Measurements from ENCODE around the gene LLGL1.

LLGL1 gene

GRCh38 chr17:18230288-18231141, 5.1 kb downstream of the LLGL1 start:
- no peak for DNase-seq

DNA sequence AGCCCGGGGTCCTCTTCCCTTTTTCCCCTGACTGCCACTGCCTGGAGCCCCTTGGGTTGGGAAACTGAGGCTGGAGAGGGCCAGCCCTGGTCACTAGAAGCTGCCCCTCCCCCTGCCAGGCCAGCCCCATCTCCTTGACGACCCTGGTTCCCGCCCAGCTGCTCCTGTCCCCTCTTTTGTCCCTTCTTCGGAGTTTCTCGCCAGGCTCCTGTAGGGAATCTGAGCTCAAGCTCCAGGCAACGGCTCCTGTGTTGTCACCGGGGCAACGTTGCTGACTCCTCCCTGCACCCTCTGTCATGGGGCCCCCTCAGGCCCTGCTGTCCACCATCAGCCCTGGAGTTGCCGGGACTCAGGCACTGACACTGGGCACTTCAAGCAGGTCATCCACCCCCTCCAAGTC, 5.7 kb downstream of the LLGL1 start:
- DNase-seq: no peak

- no peak for DNase-seq
Measured at GRCh38 chr17:18233803-18234518, 8.5 kb downstream of the LLGL1 start.

- no peak for DNase-seq
Measured at GRCh38 chr17:18234853-18235380, 9.5 kb downstream of the LLGL1 start.

DNA sequence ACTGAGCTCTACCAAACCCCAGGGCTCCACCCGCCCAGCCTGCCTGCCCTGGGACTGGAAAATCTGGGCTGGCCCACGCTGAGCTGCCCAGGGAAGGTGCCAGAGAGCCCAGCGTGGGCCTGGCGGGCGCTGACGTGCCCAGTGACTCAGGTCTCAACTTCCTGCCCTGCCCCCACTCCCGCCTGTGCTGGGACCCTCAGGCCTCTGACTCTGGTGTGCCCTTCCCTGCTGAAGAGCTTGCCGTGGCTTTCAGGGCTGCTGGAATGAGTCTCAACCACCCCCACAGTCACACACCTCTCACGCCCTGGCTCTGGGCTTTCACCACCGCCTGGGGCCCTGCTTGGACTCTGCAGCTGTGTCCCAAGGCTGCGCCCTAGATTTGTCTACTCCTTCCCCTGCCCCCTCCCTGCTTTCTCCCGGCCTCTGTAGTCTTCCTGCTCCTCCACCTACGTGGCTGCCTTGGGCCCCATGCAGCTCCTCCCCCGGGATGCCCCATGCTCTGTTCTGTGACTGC, 10.4 kb downstream of the LLGL1 start:
- DNase-seq: no peak

GRCh38 chr17:18236494-18236893, 11.1 kb downstream of the LLGL1 start:
- no peak for DNase-seq

GRCh38 chr17:18237461-18237860, 12.0 kb downstream of the LLGL1 start:
- no peak for DNase-seq

- DNase-seq: no peak
Measured at GRCh38 chr17:18238299-18238698, 12.9 kb downstream of the LLGL1 start.

DNA sequence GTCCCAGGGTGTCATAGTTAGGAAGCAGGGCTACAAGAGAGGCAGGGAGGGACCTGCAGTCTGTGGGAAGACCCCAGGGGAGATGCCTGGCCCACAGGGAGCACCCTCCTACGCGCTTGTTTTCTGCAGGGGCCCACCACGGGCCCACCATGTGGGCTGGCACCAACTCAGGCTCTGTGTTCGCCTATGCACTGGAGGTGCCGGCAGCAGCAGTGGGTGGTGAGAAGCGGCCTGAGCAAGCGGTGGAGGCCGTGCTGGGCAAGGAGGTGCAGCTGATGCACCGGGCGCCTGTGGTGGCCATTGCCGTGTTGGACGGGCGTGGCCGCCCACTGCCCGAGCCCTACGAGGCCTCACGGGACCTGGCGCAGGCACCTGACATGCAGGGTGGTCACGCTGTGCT, 15.0 kb downstream of the LLGL1 start:
- DNase-seq: no peak

DNA sequence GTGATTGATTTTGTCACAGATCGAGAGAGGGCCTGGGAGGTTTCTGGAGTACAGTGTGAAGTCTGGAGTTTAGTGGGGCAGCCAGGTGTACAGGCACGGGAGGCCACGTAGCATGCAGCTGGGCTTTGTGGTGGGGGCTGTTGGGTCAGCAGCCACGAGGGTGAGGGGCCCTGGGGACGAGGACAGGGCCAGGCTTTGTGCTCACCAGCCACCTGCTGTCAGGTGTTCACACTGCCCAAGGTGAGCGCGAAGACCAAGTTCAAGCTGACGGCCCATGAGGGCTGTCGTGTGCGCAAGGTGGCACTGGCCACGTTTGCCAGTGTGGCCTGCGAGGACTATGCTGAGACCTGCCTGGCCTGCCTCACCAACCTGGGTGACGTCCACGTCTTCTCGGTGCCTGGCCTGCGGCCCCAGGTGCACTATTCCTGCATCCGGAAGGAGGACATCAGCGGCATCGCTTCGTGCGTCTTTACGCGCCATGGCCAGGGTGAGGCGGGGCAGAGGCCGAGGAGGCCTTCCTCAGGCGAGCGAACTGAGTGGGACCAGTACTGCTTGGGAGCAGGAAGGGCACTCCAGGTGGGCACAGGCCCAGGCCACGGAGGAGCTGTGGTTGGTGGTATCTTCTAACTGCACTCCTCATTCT, 15.9 kb downstream of the LLGL1 start:
- DNase-seq: no peak

- no peak for DNase-seq
Measured at GRCh38 chr17:18245038-18245776, 19.8 kb downstream of the LLGL1 start.

DNA sequence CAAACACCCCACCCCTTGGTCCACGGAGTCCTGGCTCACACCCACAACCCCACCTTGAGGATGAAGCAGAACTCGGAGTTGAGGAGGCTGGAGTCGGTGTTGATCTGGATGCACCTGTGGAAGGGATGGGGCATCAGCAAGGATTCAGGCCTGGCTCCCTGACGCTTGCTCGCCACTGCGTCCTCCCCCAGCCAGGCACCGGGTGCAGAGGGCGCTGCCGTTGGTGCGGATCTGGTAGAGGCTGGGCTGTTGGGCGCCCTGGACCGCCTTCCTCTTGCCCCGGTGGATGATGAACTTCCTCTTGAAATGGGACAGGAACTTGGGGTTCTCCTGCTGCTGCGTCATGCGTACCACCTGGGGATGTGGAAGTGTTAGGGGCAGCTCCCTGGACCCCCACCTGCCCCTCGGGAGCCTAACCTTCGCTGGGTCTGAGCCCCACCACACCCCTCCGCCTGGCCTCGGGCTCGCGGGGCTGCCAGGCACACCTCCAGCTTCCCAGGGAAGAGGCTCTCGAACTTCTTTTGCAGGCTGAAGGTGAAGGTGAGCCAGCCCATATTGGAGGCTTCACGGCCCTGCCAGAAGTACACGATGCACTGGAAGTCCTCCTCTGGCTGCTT, 20.8 kb downstream of the LLGL1 start:
- no peak for DNase-seq

DNA sequence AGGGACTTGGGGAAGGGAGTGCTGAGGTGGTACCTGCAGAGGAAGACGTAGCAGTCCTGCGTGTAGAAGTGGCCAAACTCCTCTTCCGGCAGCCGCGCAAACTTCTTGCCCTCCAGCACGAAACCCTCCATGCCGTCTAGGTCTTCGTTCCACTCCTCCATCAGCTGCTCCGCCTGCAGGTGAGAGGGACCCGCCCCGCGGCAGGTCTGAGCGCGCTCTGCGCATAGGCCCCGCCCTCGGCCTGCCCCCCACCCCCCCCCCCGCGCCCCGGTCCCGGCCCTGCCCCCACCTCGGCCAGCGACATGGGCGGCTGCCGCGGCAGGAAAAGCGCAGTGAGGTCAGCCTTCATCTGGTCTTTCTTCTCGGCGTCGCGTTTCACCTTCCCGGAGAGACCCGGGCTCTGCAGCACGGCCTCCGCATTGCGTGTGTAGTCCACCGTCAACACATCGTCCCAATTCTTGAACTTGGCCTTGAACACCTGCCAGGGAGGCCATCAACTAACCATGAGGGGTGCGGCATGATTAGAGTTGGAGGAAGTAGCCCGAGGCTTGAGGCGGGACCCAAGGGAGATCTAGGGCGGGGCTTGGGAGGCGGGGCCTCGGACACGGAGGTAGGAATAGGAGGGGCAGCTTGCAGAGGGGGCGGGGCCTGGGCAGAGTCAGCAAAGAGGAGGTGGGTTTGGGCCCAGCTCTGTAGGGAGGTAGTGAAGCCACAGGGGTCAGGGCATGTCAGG, 21.6 kb downstream of the LLGL1 start:
- DNase-seq: no peak

DNA sequence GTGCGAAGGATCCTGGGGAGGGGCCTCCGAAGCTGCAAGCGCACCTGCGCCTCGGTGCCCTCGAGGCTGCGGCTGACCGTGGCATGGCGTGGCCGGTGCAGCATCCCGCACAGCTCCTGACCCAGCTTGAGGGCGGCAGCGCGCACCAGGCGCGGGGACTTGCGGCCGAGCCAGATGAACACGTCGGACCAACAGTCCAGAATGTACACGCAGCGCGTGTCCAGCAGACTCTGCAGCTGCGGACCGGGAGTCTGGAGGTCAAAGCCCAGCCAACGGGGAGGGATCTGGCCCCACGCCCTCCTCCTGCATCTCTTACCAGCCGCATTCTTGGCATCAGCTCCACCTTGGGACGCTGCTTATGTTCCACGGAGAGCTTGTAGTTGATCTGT, 22.2 kb downstream of the LLGL1 start:
- DNase-seq: no peak

- peak; percentile 24 to 49 (median 31) for DNase-seq
Measured at GRCh38 chr17:18248300-18248731, 22.9 kb downstream of the LLGL1 start.

GRCh38 chr17:18248811-18249210, 23.4 kb downstream of the LLGL1 start:
- no peak for DNase-seq

DNA sequence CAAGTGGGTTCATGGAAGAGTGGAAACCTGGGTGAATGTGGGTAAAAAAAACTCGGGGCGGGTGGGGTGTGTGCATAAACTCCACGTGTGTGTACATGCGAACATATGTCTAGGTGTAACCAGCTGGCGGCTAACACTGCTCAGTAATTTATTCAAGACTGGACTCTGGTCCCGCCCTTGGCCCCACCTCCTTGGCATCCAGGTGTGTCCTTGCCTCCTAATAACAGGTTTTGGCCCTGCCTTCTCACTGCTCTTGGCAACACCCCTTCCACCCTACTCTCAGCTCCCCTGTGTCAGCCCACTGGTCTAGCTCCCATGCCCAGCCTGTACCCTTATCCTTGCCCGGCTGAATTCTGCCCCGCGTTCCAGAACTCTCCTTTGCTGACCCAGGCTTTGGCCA, 24.8 kb downstream of the LLGL1 start:
- DNase-seq: no peak

DNA sequence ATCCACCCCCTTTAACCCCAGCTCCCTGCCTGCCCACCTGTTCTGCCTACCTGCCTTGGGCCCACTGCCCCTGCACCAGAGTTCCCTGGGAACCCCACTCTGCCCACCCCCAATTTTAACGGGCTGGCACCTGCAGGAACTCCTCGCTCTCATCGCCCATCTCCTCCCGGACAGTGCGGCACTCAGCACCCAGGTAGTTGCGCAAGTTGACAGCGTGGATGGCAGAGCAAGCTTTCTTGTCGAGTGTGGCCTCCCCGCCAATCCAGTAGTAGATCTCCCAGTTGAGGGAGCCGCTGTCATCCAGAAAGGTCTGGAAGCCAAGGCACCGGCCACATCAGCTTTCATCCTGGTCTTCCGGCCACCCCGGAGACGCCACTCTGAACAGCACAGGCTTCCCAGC, 25.3 kb downstream of the LLGL1 start:
- no peak for DNase-seq

- no peak for DNase-seq
Measured at GRCh38 chr17:18251204-18251603, 25.8 kb downstream of the LLGL1 start.

DNA sequence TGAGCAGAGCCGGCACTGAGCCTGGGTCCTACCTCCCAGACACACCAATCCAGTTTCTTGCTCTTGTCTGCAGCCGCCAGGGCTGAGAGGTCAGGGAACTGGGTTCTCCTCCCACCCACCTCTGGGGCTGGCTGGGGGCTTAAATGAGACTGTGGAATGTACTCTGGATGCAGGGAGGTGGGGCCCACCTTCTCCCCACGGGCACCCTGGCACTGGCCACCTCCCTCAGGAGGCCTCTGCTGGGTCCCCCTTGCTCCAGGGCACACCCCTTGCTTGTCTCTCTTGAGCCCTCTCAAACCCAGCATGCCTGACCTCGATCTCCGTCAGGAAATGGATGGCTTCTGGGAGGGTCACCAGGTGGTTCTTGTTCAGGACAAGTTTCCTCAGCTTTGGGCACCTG, 26.7 kb downstream of the LLGL1 start:
- DNase-seq: no peak

- DNase-seq: no peak
Measured at GRCh38 chr17:18253187-18253884, 27.9 kb downstream of the LLGL1 start.

All from activated CD4-positive, CD25-positive, alpha-beta regulatory T cell (primary cell).